Hepatocyte (in vitro differentiated cells): Measurements from ENCODE around the gene TBKBP1. TPM values are rescaled to one million over a fixed set of nuclear protein-coding genes. Genes with fewer than 3 reads are reported as not detected.
A peak's percentile ranks its signal among the peaks of the same experiment; 100 is the strongest.

Experiments
- DNase-seq: peaks from one replicate; pipeline ENCODE4 v3.0.0-alpha.2; 2016; ENCODE audit warnings: low spot score
- H2AFZ ChIP-seq: fragments of 200-600 bp; sonication (generic); 2 replicates; pipeline ENCODE4 v1.6.0; 2016; ENCODE audit warnings: antibody characterized with exemption, mild to moderate bottlenecking
- H3K27ac ChIP-seq: fragments of 200-600 bp; sonication (generic); 2 replicates; pipeline ENCODE4 v1.5.1; 2016; ENCODE audit warnings: mild to moderate bottlenecking
- H3K27me3 ChIP-seq: fragments of 200-600 bp; sonication (generic); 2 replicates; pipeline ENCODE4 v1.6.1; 2016
- H3K36me3 ChIP-seq: fragments of 200-600 bp; sonication (generic); replicated peaks from 2 replicates; pipeline ENCODE4 v1.5.1; 2016; ENCODE audit warnings: low read depth; ENCODE audit not compliant: insufficient read depth
- H3K4me1 ChIP-seq: fragments of 200-600 bp; sonication (generic); 2 replicates; pipeline ENCODE4 v1.5.1; 2016; ENCODE audit warnings: mild to moderate bottlenecking, moderate library complexity; ENCODE audit not compliant: insufficient read depth
- H3K4me2 ChIP-seq: fragments of 200-600 bp; sonication (generic); 2 replicates; pipeline ENCODE4 v1.6.0; 2016
- H3K4me3 ChIP-seq: fragments of 200-600 bp; sonication (generic); 2 replicates; pipeline ENCODE4 v1.5.1; 2016; ENCODE audit warnings: mild to moderate bottlenecking
- H3K79me2 ChIP-seq: fragments of 200-600 bp; sonication (generic); 2 replicates; pipeline ENCODE4 v1.6.0; 2017; ENCODE audit warnings: mild to moderate bottlenecking
- H3K9me2 ChIP-seq: fragments of 200-600 bp; sonication (generic); replicated peaks from 2 replicates; pipeline ENCODE4 v1.6.0; 2017; ENCODE audit warnings: mild to moderate bottlenecking; ENCODE audit not compliant: insufficient read depth
- H3K9me3 ChIP-seq: fragments of 200-600 bp; sonication (generic); 2 replicates; pipeline ENCODE4 v1.5.1; 2016; ENCODE audit warnings: low read depth, mild to moderate bottlenecking
- H4K20me1 ChIP-seq: fragments of 200-600 bp; sonication (generic); 2 replicates; pipeline ENCODE4 v1.6.0; 2016; ENCODE audit warnings: mild to moderate bottlenecking; ENCODE audit not compliant: insufficient read depth, poor library complexity, severe bottlenecking
- CTCF ChIP-seq: fragments of 200-600 bp; sonication (generic); IDR thresholded peaks from 2 replicates; pipeline ENCODE4 v1.5.1; 2016; ENCODE audit warnings: antibody characterized with exemption, mild to moderate bottlenecking; ENCODE audit not compliant: poor library complexity
- EZH2 ChIP-seq: fragments of 200-600 bp; sonication (generic); IDR thresholded peaks from 2 replicates; pipeline ENCODE4 v1.6.1; 2016; ENCODE audit warnings: antibody characterized with exemption, mild to moderate bottlenecking, borderline replicate concordance
- EZH2phosphoT487 ChIP-seq: fragments of 200-600 bp; sonication (generic); IDR thresholded peaks from one replicate; pipeline ENCODE4 v1.6.1; 2018; ENCODE audit warnings: antibody characterized with exemption, mild to moderate bottlenecking, low read depth, moderate library complexity; ENCODE audit not compliant: unreplicated experiment, severe bottlenecking
- WGBS: methylation state at CpG from one replicate; pipeline ENCODE4 v1.1.6; 2016; ENCODE audit warnings: low lambda C conversion rate; ENCODE audit errors: missing lambda C conversion rate; 5-methylcytosine and 5-hydroxymethylcytosine counted together
- polyA plus RNA-seq: library from polyadenylated mRNA; unstranded; fragments of >200 nt; fragmentation: Nextera tagmentation; extraction: Ambion mirVana; gene quantifications from 2 replicates; pipeline ENCODE4 v1.2.1, GENCODE V29; 2016
- total RNA-seq: library from RNA; depleted of rRNA; stranded (reverse); fragments of >200 nt; gene quantifications from 2 replicates; pipeline ENCODE4 v1.2.3, GENCODE V29; 2014

Gene TBKBP1
- total and polyA plus RNA-seq, 2 experiments from 2014 or later: 7.5 to 17.8 TPM

- Histone ChIP-seq H4K20me1 (peaks cover 21% of the 10 kb centered on the region), H3K4me2 (peak overlapping the region; percentile 57), H3K27me3 (no peaks in the 10 kb centered on the region), H2AFZ (peak overlapping the region; percentile 39), H3K9me2 (no peaks in the 10 kb centered on the region), H3K4me3 (peak overlapping the region; percentile 33), H3K27ac (peak overlapping the region; percentile 86), H3K36me3 (peaks cover 5% of the 10 kb centered on the region), H3K9me3 (no peaks in the 10 kb centered on the region), H3K4me1 (peaks cover 19% of the 10 kb centered on the region), H3K79me2 (peaks cover 48% of the 10 kb centered on the region)
- DNase-seq: no peak
- no CpG with 5 or more reads among the region's 48 CpGs for WGBS
- no peak for TF ChIP-seq CTCF
- no peak for TF ChIP-seq EZH2phosphoT487
- TF ChIP-seq EZH2: no peak
Measured at GRCh38 chr17:47649972-47650524, 43.9 kb upstream of the TBKBP1 start.

- TF ChIP-seq EZH2 (no peak), EZH2phosphoT487 (no peak)
- peaks cover 29% of the 10 kb centered on the region for H4K20me1 ChIP-seq
- H3K9me2 ChIP-seq: no peaks in the 10 kb centered on the region
- peak overlapping the region; percentile 84 for H3K4me2 ChIP-seq
- WGBS: 4% methylated on average over 13 of the region's 39 CpGs
- no peak overlapping the region for H2AFZ ChIP-seq
- peak; percentile 98 for DNase-seq
- peaks cover 19% of the 10 kb centered on the region for H3K4me1 ChIP-seq
- peaks cover 55% of the 10 kb centered on the region for H3K79me2 ChIP-seq
- peak overlapping the region; percentile 86 for H3K27ac ChIP-seq
- no peaks in the 10 kb centered on the region for H3K27me3 ChIP-seq
- no peaks in the 10 kb centered on the region for H3K9me3 ChIP-seq
- peaks cover 5% of the 10 kb centered on the region for H3K36me3 ChIP-seq
- peak overlapping the region; percentile 45 for H3K4me3 ChIP-seq
Measured at GRCh38 chr17:47650525-47651522, 43.1 kb upstream of the TBKBP1 start.

- Histone ChIP-seq H2AFZ (no peak overlapping the region), H3K27ac (no peak overlapping the region), H3K4me1 (peaks cover 19% of the 10 kb centered on the region), H4K20me1 (peaks cover 36% of the 10 kb centered on the region), H3K9me2 (no peaks in the 10 kb centered on the region), H3K36me3 (peaks cover 5% of the 10 kb centered on the region), H3K27me3 (no peaks in the 10 kb centered on the region), H3K9me3 (no peaks in the 10 kb centered on the region), H3K79me2 (peaks cover 64% of the 10 kb centered on the region), H3K4me3 (no peak overlapping the region), H3K4me2 (peak overlapping the region; percentile 84)
- DNase-seq: no peak
- 56% methylated on average over 2 of the region's 2 CpGs for WGBS
- no peak for TF ChIP-seq CTCF
- TF ChIP-seq EZH2: no peak
Measured at GRCh38 chr17:47651704-47652103, 42.3 kb upstream of the TBKBP1 start.

- 90% methylated on average over 6 of the region's 6 CpGs for WGBS
- DNase-seq: no peak
- Histone ChIP-seq H3K36me3 (peaks cover 5% of the 10 kb centered on the region), H3K4me1 (peaks cover 19% of the 10 kb centered on the region), H3K27me3 (no peaks in the 10 kb centered on the region), H3K9me3 (no peaks in the 10 kb centered on the region), H4K20me1 (peaks cover 42% of the 10 kb centered on the region), H2AFZ (no peak overlapping the region), H3K79me2 (peaks cover 73% of the 10 kb centered on the region), H3K27ac (no peak overlapping the region), H3K9me2 (no peaks in the 10 kb centered on the region), H3K4me2 (no peak overlapping the region), H3K4me3 (no peak overlapping the region)
- no peak for TF ChIP-seq CTCF
- TF ChIP-seq EZH2: no peak
Measured at GRCh38 chr17:47652570-47652969, 41.4 kb upstream of the TBKBP1 start.
